HCT116 (cell line): ENCODE results near the gene OR1M1. TPM values are rescaled to one million over a fixed set of nuclear protein-coding genes. Genes with fewer than 3 reads are reported as not detected.

Experiments
- ATAC-seq: fragments of 200-7000 bp; cut with Tn5 transposase; 2 replicates; pipeline ENCODE4 v1.9.1; 2020; ENCODE audit warnings: mild to moderate bottlenecking, moderate library complexity
- BruUV-seq: library from RNA; stranded (reverse); fragments of 400-500 nt; replicated peaks from 2 replicates; lab custom pipeline; 2021; lab: Mats Ljungman, UMichigan
- CTCF ChIA-PET: fragments of 300-600 bp; sonication (Branson Sonifier 250); formaldehyde crosslinking; loops from one replicate; lab custom pipeline; 2021; ENCODE audit warnings: antibody characterized with exemption; lab: Charles Lee
- POLR2A ChIA-PET: fragments of 300-600, 350-600 bp; sonication (Branson Sonifier 250); formaldehyde crosslinking; loops from one replicate; lab custom pipeline; 2021; ENCODE audit warnings: antibody characterized with exemption; lab: Charles Lee
- RAD21 ChIA-PET, 2 experiments: fragments of 300-600 bp; sonication (Branson Sonifier 250); formaldehyde crosslinking; loops; one replicate each; lab custom pipeline; 2023; ENCODE audit warnings: low total read pairs in 2 of 2; ENCODE audit not compliant: uncharacterized antibody in 2 of 2, unreplicated experiment in 2 of 2, low non-redundant PET in 1 of 2; lab: Charles Lee
- DNase-seq: peaks from one replicate; pipeline ENCODE4 v3.0.0-alpha.2; 2010; ENCODE audit warnings: low read depth, low spot score
- H2AFZ ChIP-seq: fragments of 200-600 bp; shearing (Covaris generic), sonication (generic); 2 replicates; pipeline ENCODE4 v1.6.1; 2017; ENCODE audit warnings: low read depth, mixed run types, mixed read lengths, antibody characterized with exemption, low read length; ENCODE audit not compliant: poor library complexity, severe bottlenecking
- H3K27ac ChIP-seq: 2 replicates; pipeline ENCODE4 v1.5.1; 2012; ENCODE audit warnings: low read depth, low read length
- H3K27me3 ChIP-seq: fragments of 200-600 bp; sonication (generic); 2 replicates; pipeline ENCODE4 v1.6.1; 2016; ENCODE audit warnings: mixed run types, low read length, mixed read lengths; ENCODE audit not compliant: insufficient read depth
- H3K36me3 ChIP-seq, 2 experiments: fragments of 200-500 bp in 1 of 2; fragments of 200-600 bp in 1 of 2; sonication (Bioruptor generic) in 1 of 2; sonication (generic) in 1 of 2; 2 replicates each; pipeline versions ENCODE4 v1.5.1 to v1.6.1; 2014 to 2016; ENCODE audit warnings: low read length in 2 of 2, inconsistent platforms in 1 of 2, mixed read lengths in 1 of 2, mixed run types in 1 of 2; ENCODE audit not compliant: insufficient read depth in 2 of 2, control insufficient read depth in 1 of 2
- H3K4me1 ChIP-seq, 2 experiments: fragments of 200-600 bp in 1 of 2; sonication (generic) in 1 of 2; 2 replicates each; pipeline versions ENCODE4 v1.5.1 to v1.6.1; 2012 to 2017; ENCODE audit warnings: low read length in 2 of 2, inconsistent platforms in 1 of 2, mild to moderate bottlenecking in 1 of 2, mixed read lengths in 1 of 2, mixed run types in 1 of 2, moderate library complexity in 1 of 2; ENCODE audit not compliant: insufficient read depth in 2 of 2, control insufficient read depth in 1 of 2
- H3K4me2 ChIP-seq: fragments of 200-600 bp; sonication (generic); 2 replicates; pipeline ENCODE4 v1.6.1; 2017; ENCODE audit warnings: mixed run types, low read length, mixed read lengths
- H3K4me3 ChIP-seq, 2 experiments: fragments of 200-600 bp in 1 of 2; sonication (generic) in 1 of 2; replicated peaks in 1 of 2; 2 replicates each; pipeline ENCODE4 v1.5.1; 2011 to 2016; ENCODE audit warnings: low read length in 2 of 2, control low read depth in 1 of 2, low read depth in 1 of 2, mild to moderate bottlenecking in 1 of 2, mixed read lengths in 1 of 2, mixed run types in 1 of 2
- H3K79me2 ChIP-seq: fragments of 200-600 bp; sonication (generic); 2 replicates; pipeline ENCODE4 v1.6.1; 2017; ENCODE audit warnings: mild to moderate bottlenecking, mixed run types, low read length, moderate library complexity, mixed read lengths; ENCODE audit not compliant: insufficient read depth
- H3K9ac ChIP-seq: fragments of 200-600 bp; sonication (generic); 2 replicates; pipeline ENCODE4 v1.6.1; 2016; ENCODE audit warnings: low read length, mixed read lengths
- H3K9me2 ChIP-seq: fragments of 200-600 bp; sonication (generic), shearing (Covaris generic); 2 replicates; pipeline ENCODE4 v1.6.1; 2017; ENCODE audit warnings: mixed run types, mild to moderate bottlenecking, moderate library complexity; ENCODE audit not compliant: insufficient read depth
- H3K9me3 ChIP-seq, 2 experiments: fragments of 200-500 bp in 1 of 2; fragments of 200-600 bp in 1 of 2; sonication (Bioruptor generic) in 1 of 2; sonication (generic) in 1 of 2; 2 replicates each; pipeline ENCODE4 v1.6.1; 2014 to 2017; ENCODE audit warnings: low read length in 2 of 2, mixed read lengths in 2 of 2, inconsistent platforms in 1 of 2, low read depth in 1 of 2, mild to moderate bottlenecking in 1 of 2, mixed run types in 1 of 2, moderate library complexity in 1 of 2; ENCODE audit not compliant: control insufficient read depth in 1 of 2, insufficient read depth in 1 of 2
- H4K20me1 ChIP-seq: fragments of 200-600 bp; sonication (generic), shearing (Covaris generic); 2 replicates; pipeline ENCODE4 v1.6.1; 2017; ENCODE audit warnings: mixed run types, mild to moderate bottlenecking, moderate library complexity; ENCODE audit not compliant: insufficient read depth
- CBX3 ChIP-seq: IDR thresholded peaks from 2 replicates; pipeline ENCODE4 v1.6.1; 2012; ENCODE audit warnings: low read depth
- CEBPB ChIP-seq: IDR thresholded peaks from 2 replicates; pipeline ENCODE4 v1.6.1; 2012; ENCODE audit warnings: low read depth
- EGR1 ChIP-seq: IDR thresholded peaks from 2 replicates; pipeline ENCODE4 v1.6.1; 2012; ENCODE audit warnings: low read depth
- ELF1 ChIP-seq: IDR thresholded peaks from 2 replicates; pipeline ENCODE4 v1.6.1; 2012; ENCODE audit warnings: low read depth, borderline replicate concordance
- EZH2 ChIP-seq: fragments of 200-600 bp; sonication (generic); IDR thresholded peaks from 2 replicates; pipeline ENCODE4 v1.6.1; 2017; ENCODE audit warnings: antibody characterized with exemption, mixed run types
- EZH2phosphoT487 ChIP-seq: fragments of 200-600 bp; IDR thresholded peaks from 2 replicates; pipeline ENCODE4 v1.6.1; 2018; ENCODE audit warnings: antibody characterized with exemption, borderline replicate concordance
- JUND ChIP-seq: IDR thresholded peaks from 2 replicates; pipeline ENCODE4 v1.6.1; 2012
- MAX ChIP-seq: IDR thresholded peaks from 2 replicates; pipeline ENCODE4 v1.6.1; 2012
- POLR2A ChIP-seq: IDR thresholded peaks from 2 replicates; pipeline ENCODE4 v1.7.0; 2011; ENCODE audit warnings: borderline replicate concordance; ENCODE audit not compliant: insufficient read depth, insufficient read length; ENCODE audit errors: extremely low read depth
- POLR2AphosphoS5 ChIP-seq: IDR thresholded peaks from 2 replicates; pipeline ENCODE4 v1.6.1; 2011; ENCODE audit warnings: mild to moderate bottlenecking, low read depth, low read length, moderate library complexity
- REST ChIP-seq: IDR thresholded peaks from 2 replicates; pipeline ENCODE4 v1.6.1; 2012; ENCODE audit warnings: low read depth
- TCF7L2 ChIP-seq: IDR thresholded peaks from 2 replicates; pipeline ENCODE4 v1.7.0; 2011; ENCODE audit warnings: borderline replicate concordance, inconsistent platforms; ENCODE audit not compliant: insufficient read depth, insufficient read length; ENCODE audit errors: extremely low read depth
- ZFX ChIP-seq: fragments of 450-650 bp; IDR thresholded peaks from 2 replicates; pipeline ENCODE4 v1.6.1; 2017
- ZNF274 ChIP-seq: fragments of 200-500 bp; sonication (Bioruptor generic); IDR thresholded peaks from 2 replicates; pipeline ENCODE4 v1.6.1; 2014; ENCODE audit warnings: mild to moderate bottlenecking, low read depth, low read length, inconsistent platforms
- intact Hi-C: fragments of 100-400 bp; cut with micrococcal nuclease; formaldehyde crosslinking; loops from 2 replicates; pipeline ENCODE4 v1.10.0; 2022
- total RNA-seq: library from RNA; stranded (reverse); gene quantifications from one replicate; pipeline ENCODE4 v1.2.1, GENCODE V29; 2021; ENCODE audit not compliant: unreplicated experiment
- TF ChIP-seq, protein P1 (sequence below): IDR thresholded peaks from 2 replicates; pipeline ENCODE4 v1.6.1; 2012
- TF ChIP-seq, protein P2 (sequence below), 3 experiments: fragments of 200-600 bp in 1 of 3; sonication (generic) in 1 of 3; IDR thresholded peaks in 2 of 3; conservative IDR thresholded peaks in 1 of 3; 2 replicates each; pipeline ENCODE4 v1.5.1; 2012 to 2017; ENCODE audit warnings: low read depth in 2 of 3, low read length in 2 of 3, antibody characterized with exemption in 1 of 3, borderline replicate concordance in 1 of 3, control low read depth in 1 of 3, mild to moderate bottlenecking in 1 of 3, mixed read lengths in 1 of 3, mixed run types in 1 of 3, moderate library complexity in 1 of 3; ENCODE audit not compliant: insufficient read depth in 1 of 3

The OR1M1 gene
- total RNA-seq, 1 experiment from 2014 or later = not detected

GRCh38 chr19:9132422-9132821 lies 45.6 kb downstream of the OR1M1 start:
- H3K36me3 ChIP-seq = no peaks in the 10 kb centered on the region
- H2AFZ ChIP-seq = no peak overlapping the region
- no peak overlapping the region for H3K9ac ChIP-seq
- H3K27me3 ChIP-seq = no peaks in the 10 kb centered on the region
- no peaks in the 10 kb centered on the region for H3K79me2 ChIP-seq
- RAD21 ChIA-PET = no interaction called here
- ATAC-seq = no peak
- BruUV-seq = no TSS peak
- no peaks in the 10 kb centered on the region for H4K20me1 ChIP-seq
- TF ChIP-seq POLR2A = no peak
- no peak for TF ChIP-seq ELF1
- no peak for TF ChIP-seq EGR1
- no peak for TF ChIP-seq ZFX
- TF ChIP-seq CEBPB = no peak
- no peak for TF ChIP-seq CBX3
- no peak for TF ChIP-seq TCF7L2
- no peak for TF ChIP-seq REST
- TF ChIP-seq MAX = no peak
- TF ChIP-seq, protein P1, sequence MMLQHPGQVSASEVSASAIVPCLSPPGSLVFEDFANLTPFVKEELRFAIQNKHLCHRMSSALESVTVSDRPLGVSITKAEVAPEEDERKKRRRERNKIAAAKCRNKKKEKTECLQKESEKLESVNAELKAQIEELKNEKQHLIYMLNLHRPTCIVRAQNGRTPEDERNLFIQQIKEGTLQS = no peak
- TF ChIP-seq EZH2phosphoT487 = no peak
- no peak for TF ChIP-seq JUND
- no peak for TF ChIP-seq ZNF274
- TF ChIP-seq EZH2 = no peak
- no peak for TF ChIP-seq POLR2AphosphoS5
- TF ChIP-seq, protein P2, sequence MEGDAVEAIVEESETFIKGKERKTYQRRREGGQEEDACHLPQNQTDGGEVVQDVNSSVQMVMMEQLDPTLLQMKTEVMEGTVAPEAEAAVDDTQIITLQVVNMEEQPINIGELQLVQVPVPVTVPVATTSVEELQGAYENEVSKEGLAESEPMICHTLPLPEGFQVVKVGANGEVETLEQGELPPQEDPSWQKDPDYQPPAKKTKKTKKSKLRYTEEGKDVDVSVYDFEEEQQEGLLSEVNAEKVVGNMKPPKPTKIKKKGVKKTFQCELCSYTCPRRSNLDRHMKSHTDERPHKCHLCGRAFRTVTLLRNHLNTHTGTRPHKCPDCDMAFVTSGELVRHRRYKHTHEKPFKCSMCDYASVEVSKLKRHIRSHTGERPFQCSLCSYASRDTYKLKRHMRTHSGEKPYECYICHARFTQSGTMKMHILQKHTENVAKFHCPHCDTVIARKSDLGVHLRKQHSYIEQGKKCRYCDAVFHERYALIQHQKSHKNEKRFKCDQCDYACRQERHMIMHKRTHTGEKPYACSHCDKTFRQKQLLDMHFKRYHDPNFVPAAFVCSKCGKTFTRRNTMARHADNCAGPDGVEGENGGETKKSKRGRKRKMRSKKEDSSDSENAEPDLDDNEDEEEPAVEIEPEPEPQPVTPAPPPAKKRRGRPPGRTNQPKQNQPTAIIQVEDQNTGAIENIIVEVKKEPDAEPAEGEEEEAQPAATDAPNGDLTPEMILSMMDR (IDR thresholded peaks at IDR 0.05 in 2 of 3, conservative IDR thresholded peaks at IDR 0.05 in 1 of 3; ENCODE audit: borderline replicate concordance in 1 of 3, insufficient read depth in 1 of 3, low read depth in 2 of 3, low read length in 2 of 3) = no peak
- TF ChIP-seq, all 23 proteins: peak for 0
- H3K9me2 ChIP-seq = no peaks in the 10 kb centered on the region
- H3K9me3 ChIP-seq = no peaks in the 10 kb centered on the region
- DNase-seq = no peak
- CTCF ChIA-PET = no interaction called here
- intact Hi-C loops = no loop called here
- POLR2A ChIA-PET = no interaction called here
- H3K4me3 ChIP-seq = no peak overlapping the region
- peaks cover 14 to 30% of the 10 kb centered on the region in 2 experiments for H3K4me1 ChIP-seq
- no peak overlapping the region for H3K4me2 ChIP-seq
- no peak overlapping the region for H3K27ac ChIP-seq
